ENCODE data around the gene RPTOR. TPM values are rescaled to one million over a fixed set of nuclear protein-coding genes. Genes with fewer than 3 reads are reported as not detected.

The RPTOR gene
- total and polyA plus RNA-seq, 12 donors: 7.9 to 30.3 (median 25.6) TPM

DNA sequence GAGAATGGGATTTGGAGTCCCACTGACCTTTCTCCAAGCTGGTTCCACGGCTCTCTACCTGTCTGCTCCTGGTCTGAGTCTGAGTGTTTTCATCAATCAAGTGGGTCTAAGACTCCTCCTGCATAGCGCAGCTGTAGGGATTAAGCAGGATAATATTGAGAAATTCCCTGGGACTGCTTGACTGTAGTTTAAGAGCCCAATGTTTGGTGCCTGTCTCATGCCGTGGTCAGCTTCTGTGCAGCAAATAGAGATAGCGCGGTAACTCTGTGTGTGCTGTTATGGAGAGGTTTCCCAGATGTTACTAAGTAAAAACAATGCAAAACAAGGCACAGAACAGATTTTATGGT, 21.4 kb downstream of the RPTOR start:
- WGBS, 2 donors: 88 to 89% methylated on average over 5 of the region's 5 CpGs
- intact Hi-C loops (cut with DNase I): no loop called here
- ATAC-seq: no peak

DNA sequence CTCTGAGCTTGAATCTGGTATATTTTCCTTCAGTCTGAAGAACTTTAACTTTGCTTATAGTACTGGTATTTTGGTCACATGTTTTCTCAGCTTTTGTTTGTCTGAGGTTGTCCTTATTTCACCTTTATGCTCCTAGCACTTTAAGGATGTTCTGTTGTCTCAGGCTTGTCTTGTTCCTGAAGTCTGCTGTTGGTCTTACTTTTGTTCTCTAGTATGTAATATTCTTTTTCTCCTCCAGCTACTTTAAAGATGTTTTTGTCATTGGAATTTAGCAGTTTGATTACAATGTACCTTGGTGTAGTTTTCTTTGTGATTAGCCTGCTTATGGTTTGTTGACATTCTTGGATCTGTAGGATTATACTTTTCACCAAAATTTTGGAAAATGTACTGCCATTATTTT, 23.6 kb downstream of the RPTOR start:
- H3K4me1 ChIP-seq: no peaks in the 10 kb centered on the region
- intact Hi-C loops (cut with DNase I): no loop called here
- DNase-seq (no peak), ATAC-seq (no peak)
- H3K4me3 ChIP-seq: no peak overlapping the region
- H3K9me3 ChIP-seq: peaks cover 0 to 10% (median 0%) of the 10 kb centered on the region in 11 donors
- H3K27ac ChIP-seq: no peak overlapping the region
- TF ChIP-seq, protein P1, sequence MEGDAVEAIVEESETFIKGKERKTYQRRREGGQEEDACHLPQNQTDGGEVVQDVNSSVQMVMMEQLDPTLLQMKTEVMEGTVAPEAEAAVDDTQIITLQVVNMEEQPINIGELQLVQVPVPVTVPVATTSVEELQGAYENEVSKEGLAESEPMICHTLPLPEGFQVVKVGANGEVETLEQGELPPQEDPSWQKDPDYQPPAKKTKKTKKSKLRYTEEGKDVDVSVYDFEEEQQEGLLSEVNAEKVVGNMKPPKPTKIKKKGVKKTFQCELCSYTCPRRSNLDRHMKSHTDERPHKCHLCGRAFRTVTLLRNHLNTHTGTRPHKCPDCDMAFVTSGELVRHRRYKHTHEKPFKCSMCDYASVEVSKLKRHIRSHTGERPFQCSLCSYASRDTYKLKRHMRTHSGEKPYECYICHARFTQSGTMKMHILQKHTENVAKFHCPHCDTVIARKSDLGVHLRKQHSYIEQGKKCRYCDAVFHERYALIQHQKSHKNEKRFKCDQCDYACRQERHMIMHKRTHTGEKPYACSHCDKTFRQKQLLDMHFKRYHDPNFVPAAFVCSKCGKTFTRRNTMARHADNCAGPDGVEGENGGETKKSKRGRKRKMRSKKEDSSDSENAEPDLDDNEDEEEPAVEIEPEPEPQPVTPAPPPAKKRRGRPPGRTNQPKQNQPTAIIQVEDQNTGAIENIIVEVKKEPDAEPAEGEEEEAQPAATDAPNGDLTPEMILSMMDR (IDR thresholded peaks at IDR 0.05): no peak
- no peaks in the 10 kb centered on the region for H3K36me3 ChIP-seq
- H3K27me3 ChIP-seq: no peaks in the 10 kb centered on the region

More for the DNA sequence above, 21.4 kb downstream of the RPTOR start:
- TF ChIP-seq, protein P1 (IDR thresholded peaks at IDR 0.05): no peak
- Histone ChIP-seq H3K27ac (no peak overlapping the region), H3K4me3 (no peak overlapping the region), H3K4me1 (peaks cover 0 to 4% (median 0%) of the 10 kb centered on the region in 9 donors), H3K27me3 (no peaks in the 10 kb centered on the region), H3K9me3 (no peaks in the 10 kb centered on the region), H3K36me3 (no peaks in the 10 kb centered on the region)
- DNase-seq: no peak

DNA sequence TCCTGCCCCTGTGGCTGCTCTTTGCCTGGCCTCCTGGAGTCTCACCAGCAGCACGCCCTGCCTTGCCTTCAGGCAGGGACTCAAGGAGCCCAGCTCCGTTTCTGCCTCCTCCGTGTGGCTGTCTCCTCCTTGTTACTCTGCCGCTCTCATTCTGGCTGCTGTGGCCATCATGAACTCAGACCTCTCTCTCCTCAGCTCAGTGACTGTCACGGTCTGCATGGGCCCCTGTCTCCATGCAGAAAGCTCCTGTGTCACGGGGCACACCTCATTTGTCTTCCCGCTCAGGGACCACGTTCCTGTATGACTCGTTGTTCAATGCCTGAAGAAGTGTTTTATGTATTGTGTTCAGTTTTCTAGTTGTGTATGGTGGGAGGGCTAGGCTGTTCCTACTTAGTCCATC, 25.3 kb downstream of the RPTOR start:
- H3K4me3 ChIP-seq: no peak overlapping the region
- no peak for DNase-seq
- intact Hi-C loops (cut with DNase I): loop anchor here in 1 of 10 donors (5.0 kb wide), 1 partner anchor 143 kb away; no protein-coding TSS in a partner anchor
- no peak for ATAC-seq
- TF ChIP-seq, protein P1 (IDR thresholded peaks at IDR 0.05): no peak
- H3K4me1 ChIP-seq: peaks cover 0 to 3% (median 0%) of the 10 kb centered on the region in 9 donors
- H3K9me3 ChIP-seq: peaks cover 0 to 10% (median 0%) of the 10 kb centered on the region in 11 donors
- no peaks in the 10 kb centered on the region for H3K36me3 ChIP-seq
- H3K27me3 ChIP-seq: no peaks in the 10 kb centered on the region
- 80 to 86% methylated on average over 9 of the region's 9 CpGs for WGBS, 2 donors
- H3K27ac ChIP-seq: no peak overlapping the region

DNA sequence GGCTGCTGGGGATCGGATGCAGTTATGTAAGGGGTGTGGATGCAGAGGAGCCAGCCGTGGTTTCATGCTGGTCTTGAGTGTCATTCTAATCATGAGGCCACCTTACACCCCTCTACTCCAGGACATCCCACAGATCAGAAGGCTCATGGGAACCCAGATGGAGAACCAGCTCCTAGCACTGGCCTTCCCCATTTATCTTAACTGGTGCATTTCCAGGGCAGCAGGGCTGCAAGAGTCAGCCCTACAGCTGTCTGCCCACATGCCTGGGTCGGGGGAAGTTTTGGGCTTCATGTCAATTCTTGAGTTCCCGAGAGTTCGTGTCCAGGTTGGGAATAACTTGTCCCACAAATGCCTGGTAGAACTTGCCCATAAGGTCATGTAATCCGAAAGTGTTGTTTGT, 29.1 kb downstream of the RPTOR start:
- TF ChIP-seq, protein P1 (IDR thresholded peaks at IDR 0.05): no peak
- intact Hi-C loops (cut with DNase I): loop anchor here in 3 of 10 donors (2.0 to 5.0 kb wide), 2 partner anchors 146 to 147 kb away; no protein-coding TSS in a partner anchor
- Histone ChIP-seq H3K27me3 (no peaks in the 10 kb centered on the region), H3K36me3 (no peaks in the 10 kb centered on the region), H3K4me1 (peaks cover 0 to 9% (median 0%) of the 10 kb centered on the region in 9 donors), H3K4me3 (no peak overlapping the region), H3K27ac (no peak overlapping the region), H3K9me3 (peaks cover 0 to 10% (median 0%) of the 10 kb centered on the region in 11 donors)
- no peak for DNase-seq
- no peak for ATAC-seq
- WGBS, 2 donors: 76 to 80% methylated on average over 6 of the region's 6 CpGs
